Measurements from ENCODE around the gene PNMT.

DNA sequence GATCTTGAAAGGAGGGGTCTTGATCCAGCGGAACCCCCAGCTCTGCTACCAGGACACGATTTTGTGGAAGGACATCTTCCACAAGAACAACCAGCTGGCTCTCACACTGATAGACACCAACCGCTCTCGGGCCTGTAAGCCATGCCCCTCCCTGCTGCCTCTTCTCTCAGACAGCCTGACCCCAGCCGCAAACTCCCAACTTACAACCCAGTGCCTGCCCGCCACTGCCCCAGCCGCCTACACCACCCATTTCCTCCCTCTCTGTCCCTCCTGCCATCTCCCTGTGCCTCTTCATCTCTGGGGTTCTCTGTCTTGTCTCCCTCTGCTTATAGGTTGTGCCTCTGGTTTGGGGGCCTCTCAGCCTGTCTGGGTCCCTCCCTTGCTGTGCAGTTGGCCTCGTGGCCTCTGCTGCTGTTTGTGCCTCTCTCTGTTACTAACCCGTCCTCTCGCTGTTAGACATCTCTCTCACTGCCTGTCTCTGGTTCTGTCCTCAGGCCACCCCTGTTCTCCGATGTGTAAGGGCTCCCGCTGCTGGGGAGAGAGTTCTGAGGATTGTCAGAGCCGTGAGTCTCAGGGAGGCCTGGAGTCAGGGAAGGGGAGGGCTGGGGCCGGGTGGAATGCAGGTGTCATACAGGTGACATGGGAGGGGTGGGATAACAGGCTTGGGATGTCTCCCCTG, 41.2 kb downstream of the PNMT start:
- TF ChIP-seq, protein P1, sequence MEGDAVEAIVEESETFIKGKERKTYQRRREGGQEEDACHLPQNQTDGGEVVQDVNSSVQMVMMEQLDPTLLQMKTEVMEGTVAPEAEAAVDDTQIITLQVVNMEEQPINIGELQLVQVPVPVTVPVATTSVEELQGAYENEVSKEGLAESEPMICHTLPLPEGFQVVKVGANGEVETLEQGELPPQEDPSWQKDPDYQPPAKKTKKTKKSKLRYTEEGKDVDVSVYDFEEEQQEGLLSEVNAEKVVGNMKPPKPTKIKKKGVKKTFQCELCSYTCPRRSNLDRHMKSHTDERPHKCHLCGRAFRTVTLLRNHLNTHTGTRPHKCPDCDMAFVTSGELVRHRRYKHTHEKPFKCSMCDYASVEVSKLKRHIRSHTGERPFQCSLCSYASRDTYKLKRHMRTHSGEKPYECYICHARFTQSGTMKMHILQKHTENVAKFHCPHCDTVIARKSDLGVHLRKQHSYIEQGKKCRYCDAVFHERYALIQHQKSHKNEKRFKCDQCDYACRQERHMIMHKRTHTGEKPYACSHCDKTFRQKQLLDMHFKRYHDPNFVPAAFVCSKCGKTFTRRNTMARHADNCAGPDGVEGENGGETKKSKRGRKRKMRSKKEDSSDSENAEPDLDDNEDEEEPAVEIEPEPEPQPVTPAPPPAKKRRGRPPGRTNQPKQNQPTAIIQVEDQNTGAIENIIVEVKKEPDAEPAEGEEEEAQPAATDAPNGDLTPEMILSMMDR (IDR thresholded peaks at IDR 0.05) = no peak
- TF ChIP-seq POLR2A (IDR thresholded peaks at IDR 0.05) = no peak
